AG04449 (cell line): ENCODE data around the gene PLEKHG7.
"Not testable (repeated sequence)": the region's sequence is repeated elsewhere in the genome, so short reads cannot be mapped to it uniquely, and the experiment has no call there.

Experiments
- CTCF ChIA-PET: fragments of 350-600 bp; formaldehyde crosslinking; extraction: SDS; loops from one replicate; lab custom pipeline; 2021; ENCODE audit warnings: antibody characterized with exemption; lab: Yijun Ruan, JAX
- POLR2A ChIA-PET: fragments of 400-600, 350-600 bp; formaldehyde crosslinking; extraction: SDS; loops from one replicate; lab custom pipeline; 2020; ENCODE audit warnings: antibody characterized with exemption, inconsistent platforms; lab: Yijun Ruan, JAX
- DNase-seq: peaks from one replicate; pipeline ENCODE4 v3.0.0-alpha.2; 2010; ENCODE audit warnings: low read depth, low spot score
- H3K4me3 ChIP-seq: 2 replicates; pipeline ENCODE4 v1.5.1; 2011; ENCODE audit warnings: low read depth, mild to moderate bottlenecking, control low read depth, low read length
- CTCF ChIP-seq: IDR thresholded peaks from one replicate; pipeline ENCODE4 v1.5.1; 2011; ENCODE audit warnings: mild to moderate bottlenecking, moderate library complexity, low read length, control low read depth, inconsistent platforms; ENCODE audit not compliant: insufficient read depth; ENCODE audit errors: missing control alignments

PLEKHG7 gene, protein sequence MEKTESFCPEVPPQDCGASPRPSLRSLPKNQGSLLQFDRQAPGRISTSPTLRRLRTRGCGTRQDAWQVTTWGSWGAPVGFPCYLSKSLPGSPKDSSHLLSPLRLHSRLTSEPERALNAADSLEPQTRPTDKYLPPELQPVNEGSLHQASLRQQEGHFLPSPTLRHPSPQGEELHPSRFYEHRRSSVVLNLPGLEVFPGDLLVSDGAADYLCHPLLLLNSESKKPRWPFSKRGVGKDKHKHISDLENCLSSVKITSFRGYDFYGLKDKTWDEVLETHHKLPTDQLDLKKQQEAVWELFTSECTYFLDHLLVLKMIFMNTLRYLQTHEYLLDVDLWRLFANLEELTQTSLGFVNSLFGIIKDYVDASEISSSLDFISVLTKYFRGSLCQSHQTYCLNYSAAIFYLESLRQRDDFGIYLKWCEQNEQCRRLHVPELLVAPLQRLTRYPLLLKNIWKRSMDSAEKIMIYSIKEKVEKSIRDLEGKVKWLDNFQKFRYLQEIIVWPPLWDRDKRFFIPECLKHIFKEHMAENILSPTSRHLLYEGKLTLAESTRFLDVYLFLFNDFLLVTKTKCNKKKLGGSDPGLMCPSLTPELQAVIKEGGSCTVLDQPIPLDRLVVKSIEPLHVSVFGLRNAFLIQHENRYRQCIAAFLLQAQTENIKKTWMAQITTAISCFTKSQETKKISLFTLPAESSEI

DNA sequence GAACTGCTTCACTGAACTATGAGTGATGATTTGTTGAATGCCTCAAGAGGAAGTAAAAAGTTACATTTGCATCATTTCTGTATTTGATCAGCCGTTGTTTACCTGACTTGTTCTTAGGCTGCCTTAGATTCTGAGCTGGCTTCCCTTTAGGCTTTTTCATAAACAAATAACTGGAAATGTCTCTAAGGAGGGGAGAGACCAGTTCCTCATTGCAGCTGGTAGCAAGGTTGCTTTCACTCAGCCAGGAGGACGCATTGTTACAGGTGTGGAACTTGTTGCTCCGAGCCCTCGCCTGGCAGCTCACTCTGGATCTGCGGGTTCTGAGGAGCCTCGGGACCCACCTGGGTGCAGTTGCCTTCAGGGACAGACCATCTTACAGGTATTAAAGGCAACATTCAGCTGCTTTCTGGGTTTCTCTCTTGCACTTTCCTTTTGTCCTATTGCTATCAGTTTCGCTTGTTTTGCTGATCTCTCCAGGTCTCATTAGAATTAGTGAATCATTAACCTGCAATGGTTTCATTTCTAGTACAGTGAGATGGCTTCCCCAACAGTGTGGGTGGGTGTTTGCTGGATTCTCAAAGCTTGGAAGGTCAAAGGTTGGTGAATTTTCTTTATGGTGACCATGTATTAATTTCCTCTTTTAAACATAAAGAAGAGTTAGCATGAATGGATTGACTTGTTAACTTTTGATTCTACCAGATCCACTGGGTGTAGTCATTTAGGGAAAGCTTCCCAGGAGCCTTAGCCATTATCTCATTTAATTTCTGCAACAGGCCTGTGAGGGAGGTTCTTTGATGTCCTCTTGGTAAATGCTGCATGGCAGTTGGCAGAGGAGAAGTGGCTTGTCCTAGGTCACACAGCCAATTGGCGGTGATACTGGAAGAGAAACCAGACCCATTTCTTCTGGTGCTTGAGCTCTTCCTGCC lies at the start of gene PLEKHG7:
Gene PLEKHG7 (plus strand): TSS at position 236 of the 926 bp plus-strand sequence. CDS start 3,643 bp downstream, outside the sequence.
- ChIA-PET POLR2A (no interaction called here), CTCF (no interaction called here)
- no peak within 1 kb of the TSS for H3K4me3 ChIP-seq
- TF ChIP-seq CTCF = no peak
- DNase-seq = no peak

DNA sequence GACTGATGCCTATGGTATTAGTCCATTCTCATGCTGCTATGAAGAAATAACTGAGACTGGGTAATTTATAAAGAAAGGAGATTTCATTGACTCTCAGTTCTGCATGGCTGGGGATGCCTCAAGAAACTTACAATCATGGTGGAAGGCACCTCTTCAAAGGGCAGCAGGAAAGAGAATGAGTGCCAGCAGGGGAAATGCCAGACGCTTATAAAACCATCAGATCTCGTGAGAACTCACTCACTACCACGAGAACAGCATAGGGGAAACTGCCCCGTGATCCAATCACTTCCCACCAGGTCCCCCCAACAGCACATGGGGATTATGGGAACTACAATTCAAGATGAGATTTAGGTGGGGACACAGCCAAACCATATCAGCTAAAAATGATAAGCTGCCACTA lies 48.5 kb upstream of the PLEKHG7 start:
- DNase-seq, POLR2A ChIA-PET, H3K4me3 ChIP-seq: not testable (repeated sequence)
- CTCF ChIA-PET = interaction anchor here (1.0 to 4.6 kb wide), 5 partner anchors 9 to 1293 kb away, joined by 3 to 23 read pairs (median 3); no protein-coding TSS in a partner anchor

DNA sequence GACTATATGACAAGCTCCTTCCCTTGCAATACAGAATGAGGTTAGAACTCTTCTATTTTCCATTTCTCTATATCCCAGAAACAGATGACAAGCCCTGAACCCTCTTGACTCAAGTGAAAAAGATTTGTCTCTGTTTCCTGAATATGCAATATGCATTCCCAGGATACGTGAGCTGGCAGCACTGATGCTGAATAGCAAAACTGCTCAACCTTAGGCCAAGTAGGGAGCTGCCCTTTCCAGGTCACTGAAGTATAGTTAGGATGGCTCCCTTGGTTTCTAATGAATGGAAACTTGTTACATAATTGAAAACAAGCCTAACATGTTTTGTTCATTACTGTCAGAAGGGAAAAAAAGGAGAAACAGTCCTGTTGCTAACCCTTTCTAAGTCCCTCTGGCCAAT lies 47.9 kb upstream of the PLEKHG7 start:
- TF ChIP-seq CTCF = no peak
- ChIA-PET CTCF (interaction anchor here (1.1 to 4.6 kb wide), 5 partner anchors 12 to 1293 kb away, joined by 3 to 23 read pairs (median 3); no protein-coding TSS in a partner anchor), POLR2A (no interaction called here)

GRCh38 chr12:92656911-92657310 lies 45.9 kb upstream of the PLEKHG7 start:
- ChIA-PET CTCF (interaction anchor here (4.6 kb wide), 1 partner anchor 1275 kb away, joined by 23 read pairs; no protein-coding TSS in a partner anchor), POLR2A (no interaction called here)
- TF ChIP-seq CTCF = no peak
- no peak for DNase-seq
- H3K4me3 ChIP-seq = no peak overlapping the region

More for the DNA sequence above, 47.9 kb upstream of the PLEKHG7 start:
- no peak overlapping the region for H3K4me3 ChIP-seq
- DNase-seq = no peak

GRCh38 chr12:92657770-92658169 lies 45.0 kb upstream of the PLEKHG7 start:
- no peak for DNase-seq
- H3K4me3 ChIP-seq = no peak overlapping the region
- no peak for TF ChIP-seq CTCF
- CTCF ChIA-PET = interaction anchor here (4.6 kb wide), 1 partner anchor 1275 kb away, joined by 23 read pairs; no protein-coding TSS in a partner anchor
- POLR2A ChIA-PET = no interaction called here

GRCh38 chr12:92658611-92659010 lies 44.2 kb upstream of the PLEKHG7 start:
- H3K4me3 ChIP-seq = no peak overlapping the region
- ChIA-PET POLR2A (no interaction called here), CTCF (no interaction called here)
- no peak for DNase-seq
- no peak for TF ChIP-seq CTCF
